Measurements from ENCODE around the gene GRIN2A.

DNA sequence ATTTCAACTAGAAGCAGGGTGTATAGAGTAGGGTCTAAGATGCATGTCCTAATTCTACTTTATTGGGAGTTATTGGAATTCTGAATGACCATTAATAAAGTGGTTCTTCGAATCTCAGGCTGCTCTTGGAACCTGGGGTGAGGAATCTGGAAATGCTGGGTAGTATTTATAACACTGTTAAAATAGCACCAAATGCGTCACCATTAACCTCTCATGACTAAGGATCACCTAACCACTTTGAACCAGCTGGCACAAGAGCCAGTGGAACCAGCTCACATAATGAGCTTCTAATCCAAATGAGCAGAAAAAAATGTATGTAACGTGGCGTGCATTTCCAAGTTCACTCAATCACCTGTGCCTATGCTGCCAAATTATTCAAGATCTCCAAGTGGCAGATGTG lies 281.7 kb downstream of the GRIN2A start:
- TF ChIP-seq POLR2A (IDR thresholded peaks at IDR 0.05; ENCODE audit: low read length) (no peak), GATA1 (IDR thresholded peaks at IDR 0.05; ENCODE audit: low read depth, low read length) (no peak)

Data from erythroblast (primary cell).